Stimulated activated CD4-positive, alpha-beta T cell treated with anti-CD3 and anti-CD28 coated beads, Interleukin-2, amount 100 ng/mL, for 24 hours (primary cell): Measurements from ENCODE around the gene KRTAP4-3.
"Not testable (repeated sequence)": the region's sequence is repeated elsewhere in the genome, so short reads cannot be mapped to it uniquely, and the experiment has no call there.

Experiments used
- DNase-seq, 2 donors: peaks; one replicate each; pipeline ENCODE4 v3.0.0-alpha.2; 2020

Gene KRTAP4-3

DNA sequence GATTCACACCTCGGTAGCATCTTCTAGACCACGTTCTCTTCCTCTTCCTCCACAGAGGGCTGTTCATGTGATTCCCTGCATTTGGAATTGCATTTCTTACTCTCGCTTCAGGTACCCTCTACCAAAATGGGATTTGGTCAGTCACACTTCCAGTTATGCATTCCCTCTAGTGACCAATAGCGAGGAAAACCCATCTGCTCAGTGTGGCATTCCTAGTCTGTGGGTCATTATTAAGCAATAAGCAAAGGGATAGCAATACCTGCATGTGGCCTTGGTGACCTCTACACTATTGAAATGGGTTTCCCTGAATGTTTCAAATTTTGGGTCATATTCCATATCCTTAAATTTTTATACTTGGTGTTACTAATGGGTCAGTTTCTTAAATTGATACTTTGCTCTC is 18.0 kb downstream of the KRTAP4-3 start:
- DNase-seq = no peak

DNA sequence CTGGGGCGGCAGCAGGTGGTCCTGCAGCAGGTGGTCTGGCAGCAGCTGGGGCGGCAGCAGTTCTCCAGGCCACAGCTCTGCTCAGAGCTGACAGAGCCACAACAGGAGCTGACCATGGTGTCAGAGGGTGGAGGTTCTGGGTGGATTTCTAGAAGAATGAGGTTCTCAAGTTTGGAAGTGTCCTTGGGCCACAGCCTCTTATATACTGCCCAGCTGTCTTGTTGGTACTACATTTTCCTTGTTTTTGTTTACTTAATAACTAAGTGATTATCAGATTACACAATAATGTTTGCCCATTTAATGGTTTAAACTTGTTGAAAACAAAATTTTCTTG is 18.4 kb downstream of the KRTAP4-3 start, which contains the start of gene KRTAP4-5:
KRTAP4-5 (minus strand) TSS at position 174 of the 334 bp plus-strand sequence; CDS start at position 116, 58 bp downstream.
- no peak for DNase-seq

DNA sequence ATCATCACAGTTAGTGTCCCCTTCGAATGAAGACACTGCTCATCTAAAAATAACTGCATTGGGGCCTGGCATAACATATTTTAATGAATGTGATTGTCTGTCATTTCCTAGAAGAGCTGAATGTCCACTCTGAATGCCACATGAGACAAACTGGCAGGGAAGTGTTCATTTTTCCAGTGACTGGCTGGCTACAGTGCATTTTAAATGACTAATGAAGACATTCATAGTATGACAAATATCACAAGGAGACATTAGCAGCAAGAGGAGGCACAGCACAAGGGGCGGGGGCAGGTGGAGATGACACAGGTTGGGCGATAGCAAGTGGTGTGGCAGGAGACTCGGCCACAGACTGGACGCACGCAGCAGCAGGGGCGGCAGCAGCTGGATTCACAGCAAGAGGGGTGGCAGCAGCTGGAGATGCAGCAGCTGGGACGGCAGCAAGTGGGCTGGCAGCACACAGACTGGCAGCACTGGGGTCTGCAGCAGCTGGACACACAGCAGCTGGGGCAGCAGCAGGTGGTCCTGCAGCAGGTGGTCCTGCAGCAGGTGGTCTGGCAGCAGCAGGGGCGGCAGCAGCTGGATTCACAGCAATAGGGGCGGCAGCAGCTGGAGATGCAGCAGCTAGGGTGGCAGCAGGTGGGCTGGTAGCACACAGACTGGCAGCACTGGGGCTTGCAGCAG is 18.9 kb downstream of the KRTAP4-3 start:
- DNase-seq = not testable (repeated sequence)

DNA sequence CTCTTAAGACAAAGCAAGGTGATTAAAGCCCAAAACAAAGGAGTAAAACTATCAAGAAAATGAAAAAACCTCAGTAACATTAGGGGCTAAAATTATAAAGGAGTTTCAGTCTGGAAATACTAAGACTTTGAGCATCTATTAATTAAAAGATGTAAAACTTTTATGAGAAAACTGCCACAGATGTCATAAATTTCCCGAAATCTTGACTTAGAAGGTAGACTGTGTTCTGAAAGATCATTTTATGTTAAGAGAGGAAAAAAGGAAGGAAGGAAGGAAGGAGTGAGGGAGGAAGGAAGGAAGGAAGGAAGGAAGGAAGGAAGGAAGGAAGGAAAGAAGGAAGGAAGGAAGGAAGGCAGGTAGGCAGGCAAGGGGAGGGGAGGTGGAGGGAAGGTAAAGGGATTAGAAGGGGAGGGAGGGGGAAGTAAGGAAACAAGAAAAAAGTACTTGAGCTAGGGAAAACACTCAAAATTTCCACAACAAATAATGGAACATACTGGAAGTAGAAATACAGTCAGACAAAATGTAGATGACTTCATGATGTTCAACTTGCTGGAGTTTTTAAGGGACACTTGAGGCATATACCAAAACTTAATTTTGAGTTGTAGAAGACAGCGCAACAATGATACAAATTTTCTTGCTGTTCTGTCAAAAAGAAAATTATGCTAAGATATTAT is 20.4 kb downstream of the KRTAP4-3 start:
- no peak for DNase-seq

DNA sequence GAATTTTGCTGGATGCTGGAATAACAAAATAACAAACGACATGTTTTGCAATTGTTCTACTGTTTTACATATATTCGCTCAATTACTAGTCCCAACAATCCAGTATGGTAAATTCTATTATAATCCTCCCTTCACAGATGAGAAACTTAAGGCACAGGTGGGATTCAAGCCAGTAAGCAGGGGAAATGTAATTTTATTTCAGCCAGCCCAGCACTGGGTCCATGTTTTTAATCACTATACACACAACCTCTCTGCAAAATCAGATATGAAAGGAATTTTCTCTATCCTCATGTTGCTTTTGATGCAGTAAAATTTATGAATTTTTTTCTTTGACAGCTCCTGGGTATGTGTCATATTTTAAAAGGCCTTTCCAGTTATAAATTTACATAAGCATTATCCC is 22.8 kb downstream of the KRTAP4-3 start:
- no peak for DNase-seq

DNA sequence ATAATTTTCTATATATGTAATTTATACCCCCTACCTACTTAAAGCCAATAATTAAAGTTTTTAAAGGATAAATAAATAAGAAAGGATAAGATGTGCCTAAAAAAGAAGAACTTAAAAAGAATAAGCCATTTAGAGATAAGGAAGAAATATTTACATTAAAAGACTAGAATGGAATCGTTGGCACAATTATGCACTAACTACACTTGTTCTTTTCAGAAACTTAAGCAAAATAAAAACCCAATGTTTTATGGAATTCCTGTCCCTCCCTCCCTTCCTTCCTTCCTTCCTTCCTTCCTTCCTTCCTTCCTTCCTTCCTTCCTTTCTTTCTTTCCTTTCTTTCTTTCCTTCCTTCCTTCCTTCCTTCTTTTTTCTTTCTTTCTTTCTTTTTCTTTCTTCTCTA is 23.2 kb downstream of the KRTAP4-3 start:
- no peak for DNase-seq

DNA sequence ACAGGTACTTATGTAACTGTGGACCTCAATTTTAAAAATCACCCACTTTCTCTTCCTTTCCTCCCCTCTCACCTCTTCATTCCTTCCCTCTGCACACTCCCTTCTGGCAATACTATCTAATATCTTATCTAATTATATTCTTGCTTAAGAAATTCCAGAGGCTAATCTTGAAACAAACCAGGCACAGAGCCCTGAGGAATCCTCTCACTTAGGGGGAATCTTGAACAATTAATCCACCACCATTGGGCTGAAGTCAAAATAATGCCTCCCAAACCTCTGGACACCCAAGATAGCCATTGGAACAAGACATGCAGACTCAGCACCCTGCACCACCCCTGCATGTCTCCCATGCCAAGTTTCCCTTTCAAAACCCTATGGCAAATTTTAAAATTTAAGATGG is 26.7 kb downstream of the KRTAP4-3 start:
- no peak for DNase-seq

DNA sequence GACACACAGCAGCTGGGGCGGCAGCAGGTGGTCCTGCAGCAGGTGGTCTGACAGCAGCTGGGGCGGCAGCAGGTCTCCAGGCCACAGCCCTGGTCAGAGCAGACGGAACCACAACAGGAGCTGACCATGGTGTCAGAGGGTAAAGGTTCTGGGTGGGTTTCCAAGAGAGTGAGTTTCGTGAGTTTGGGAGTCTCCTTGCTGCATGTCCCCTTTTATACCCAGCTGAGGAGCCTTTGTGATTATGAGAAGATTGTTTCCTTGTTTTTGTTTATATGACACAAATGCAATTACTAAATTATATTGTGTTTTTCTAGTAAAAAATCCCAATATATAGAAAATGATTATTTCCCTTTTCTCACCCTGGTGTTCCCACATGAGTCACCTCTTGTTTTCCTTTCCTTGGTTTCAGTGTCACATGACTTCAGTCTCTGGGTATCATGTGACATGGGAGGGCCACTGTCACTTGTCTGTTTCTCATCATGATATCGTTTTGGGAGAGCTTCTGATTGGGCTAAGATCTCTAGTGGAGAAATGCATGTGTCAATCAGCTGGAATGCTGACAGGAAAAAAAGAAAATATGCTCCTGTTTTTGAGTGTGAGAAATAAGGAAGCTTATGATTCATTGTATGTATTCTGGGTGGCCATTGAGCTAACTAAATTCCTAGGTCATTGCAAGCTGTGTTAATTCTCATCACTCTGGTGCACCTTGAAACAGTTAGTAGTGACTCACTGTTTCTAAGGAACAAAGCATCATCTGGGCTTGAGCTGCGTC is 27.5 kb downstream of the KRTAP4-3 start, which contains the start of gene KRTAP4-6:
KRTAP4-6 (minus strand) TSS at position 185 of the 772 bp plus-strand sequence; CDS start at position 128, 57 bp downstream.
- DNase-seq = no peak

DNA sequence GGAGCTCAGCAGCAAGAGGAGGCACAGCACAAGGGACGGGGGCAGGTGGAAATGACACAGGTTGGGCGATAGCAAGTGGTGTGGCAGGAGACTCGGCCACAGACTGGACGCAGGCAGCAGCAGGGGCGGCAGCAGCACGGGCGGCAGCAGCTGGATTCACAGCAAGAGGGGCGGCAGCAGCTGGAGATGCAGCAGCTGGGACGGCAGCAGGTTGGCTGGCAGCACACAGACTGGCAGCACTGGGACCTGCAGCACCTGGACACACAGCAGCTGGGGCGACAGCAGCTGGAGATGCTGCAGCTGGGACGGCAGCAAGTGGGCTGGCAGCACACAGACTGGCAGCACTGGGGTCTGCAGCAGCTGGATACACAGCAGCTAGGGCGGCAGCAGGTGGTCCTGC is 28.2 kb downstream of the KRTAP4-3 start:
- not testable (repeated sequence) for DNase-seq

DNA sequence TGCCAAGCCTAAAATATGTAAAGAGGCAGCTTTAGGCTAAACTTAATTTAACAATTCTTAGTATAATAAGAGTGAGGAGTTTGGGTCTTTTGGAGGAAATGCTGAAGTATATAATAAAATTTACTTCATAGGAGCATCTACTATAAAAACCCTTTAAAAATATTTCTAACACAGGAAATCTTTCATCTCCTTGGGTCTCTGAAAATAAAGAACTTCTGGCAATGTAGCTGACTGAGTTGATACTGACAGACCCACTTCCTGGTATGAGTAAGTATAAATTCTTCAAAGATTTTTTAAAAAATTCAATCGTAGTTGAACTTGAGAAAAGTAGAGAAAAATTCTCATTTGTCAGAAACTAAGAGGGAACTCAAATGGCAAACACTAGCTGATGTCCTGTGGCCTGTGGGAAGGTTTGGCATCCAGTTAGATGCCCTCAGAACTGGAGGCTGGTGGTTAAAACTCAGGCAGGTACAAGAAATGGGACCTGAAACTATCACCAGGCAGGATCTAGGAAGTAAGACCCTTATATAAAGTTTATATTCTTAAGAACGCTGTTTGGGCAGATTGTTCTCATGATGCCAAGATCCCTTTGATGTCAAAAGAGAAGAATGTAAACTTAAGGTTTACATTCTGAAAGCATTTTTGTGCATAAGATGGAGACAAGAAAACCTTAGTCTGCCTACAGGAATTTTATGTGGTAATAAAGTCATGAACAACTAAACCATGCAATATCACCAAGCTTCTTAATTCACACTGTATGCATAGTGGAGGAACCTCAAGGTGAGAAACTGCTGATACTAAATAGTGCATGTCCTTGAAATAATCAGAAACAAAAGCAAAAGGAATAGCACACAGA is 33.9 kb downstream of the KRTAP4-3 start:
- DNase-seq = no peak

DNA sequence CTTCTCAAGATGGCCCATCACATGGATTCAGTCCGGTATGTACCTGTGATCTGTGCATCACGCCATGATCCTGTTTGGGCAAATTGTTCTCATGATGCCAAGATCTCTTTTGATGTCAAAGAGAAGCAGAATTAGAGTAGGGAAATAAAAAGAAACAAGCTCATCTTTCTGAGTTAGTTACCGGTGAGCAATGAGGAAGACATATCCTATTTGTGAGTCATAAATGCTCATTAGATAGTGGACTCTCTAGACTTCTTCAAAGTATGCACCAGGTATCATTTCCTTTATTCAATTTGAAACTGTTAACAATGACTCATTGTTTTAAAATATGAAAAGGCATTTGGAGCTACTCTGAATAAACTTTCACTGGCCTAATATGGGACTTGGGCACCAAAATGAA is 36.0 kb downstream of the KRTAP4-3 start:
- DNase-seq = no peak

DNA sequence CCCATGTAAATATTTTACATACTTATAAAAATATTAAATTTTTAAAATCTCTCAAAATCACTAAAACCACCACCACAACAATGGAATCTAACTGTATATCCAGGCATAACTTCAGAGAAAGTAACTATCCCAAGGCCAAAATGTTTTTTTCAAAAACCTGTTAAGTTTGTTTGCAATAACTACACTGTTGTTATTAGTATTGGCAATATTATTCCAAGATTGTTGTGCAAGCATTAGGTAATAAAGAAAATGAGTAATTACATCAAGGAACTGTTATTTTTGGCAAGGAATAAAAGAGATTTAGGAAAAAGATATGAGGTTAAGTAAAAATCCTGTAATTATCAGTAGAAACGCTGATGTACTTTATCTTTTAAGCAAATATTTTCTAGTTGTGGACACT is 40.6 kb downstream of the KRTAP4-3 start:
- no peak for DNase-seq

DNA sequence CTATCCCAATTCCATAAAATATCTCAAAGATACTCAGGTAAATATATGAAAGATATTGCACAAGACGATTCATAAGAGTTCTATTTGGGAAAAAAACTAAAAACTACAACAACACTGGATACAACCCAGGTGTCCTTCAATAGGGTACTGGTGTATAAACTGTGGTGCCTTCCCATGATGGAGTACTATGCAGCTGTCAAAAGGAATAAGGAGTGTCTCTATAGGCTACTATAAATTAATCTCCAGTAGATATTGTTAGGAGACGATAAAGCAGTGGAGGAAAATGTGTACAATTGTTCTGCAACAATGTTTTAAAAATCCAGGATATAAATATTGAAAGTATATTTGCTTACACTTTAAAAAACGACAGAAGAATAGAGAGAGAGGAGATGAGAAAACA is 41.6 kb downstream of the KRTAP4-3 start:
- no peak for DNase-seq

DNA sequence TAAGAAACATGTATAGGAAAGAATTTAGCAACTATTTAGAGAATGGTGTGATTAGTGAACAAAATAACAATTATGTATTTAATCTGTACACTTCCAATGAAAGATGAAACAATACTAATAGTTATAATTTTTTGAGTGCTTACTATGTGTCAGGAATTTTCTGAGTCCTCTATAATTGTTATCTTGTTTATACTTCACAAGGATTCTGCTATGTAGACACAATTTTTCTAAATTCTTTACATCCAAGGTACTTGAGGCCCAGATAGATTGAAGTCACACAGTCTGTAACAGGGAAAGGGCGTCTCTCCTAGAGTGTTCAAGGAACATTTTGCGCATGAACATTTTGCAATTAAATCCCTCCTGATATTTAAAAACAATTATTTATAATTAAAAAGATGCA is 43.0 kb downstream of the KRTAP4-3 start:
- no peak for DNase-seq

DNA sequence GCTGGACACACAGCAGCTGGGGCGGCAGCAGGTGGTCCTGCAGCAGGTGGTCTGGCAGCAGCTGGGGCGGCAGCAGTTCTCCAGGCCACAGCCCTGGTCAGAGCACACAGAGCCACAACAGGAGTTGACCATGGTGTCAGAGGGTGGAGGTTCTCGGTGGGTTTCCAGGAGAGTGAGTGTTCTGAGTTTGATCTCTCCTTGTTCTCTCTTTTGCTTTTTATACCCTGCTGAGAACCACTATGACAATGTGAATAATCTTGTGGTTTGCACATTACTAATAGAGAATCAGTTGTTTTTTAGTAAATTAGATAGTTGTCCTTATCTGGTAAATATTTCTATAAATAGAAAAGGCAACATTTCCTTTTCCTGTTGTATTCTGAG is 44.0 kb downstream of the KRTAP4-3 start, which contains the start of gene KRTAP4-12:
KRTAP4-12 (minus strand) TSS at position 192 of the 381 bp plus-strand sequence; CDS start at position 132, 60 bp downstream.
- DNase-seq = not testable (repeated sequence)

DNA sequence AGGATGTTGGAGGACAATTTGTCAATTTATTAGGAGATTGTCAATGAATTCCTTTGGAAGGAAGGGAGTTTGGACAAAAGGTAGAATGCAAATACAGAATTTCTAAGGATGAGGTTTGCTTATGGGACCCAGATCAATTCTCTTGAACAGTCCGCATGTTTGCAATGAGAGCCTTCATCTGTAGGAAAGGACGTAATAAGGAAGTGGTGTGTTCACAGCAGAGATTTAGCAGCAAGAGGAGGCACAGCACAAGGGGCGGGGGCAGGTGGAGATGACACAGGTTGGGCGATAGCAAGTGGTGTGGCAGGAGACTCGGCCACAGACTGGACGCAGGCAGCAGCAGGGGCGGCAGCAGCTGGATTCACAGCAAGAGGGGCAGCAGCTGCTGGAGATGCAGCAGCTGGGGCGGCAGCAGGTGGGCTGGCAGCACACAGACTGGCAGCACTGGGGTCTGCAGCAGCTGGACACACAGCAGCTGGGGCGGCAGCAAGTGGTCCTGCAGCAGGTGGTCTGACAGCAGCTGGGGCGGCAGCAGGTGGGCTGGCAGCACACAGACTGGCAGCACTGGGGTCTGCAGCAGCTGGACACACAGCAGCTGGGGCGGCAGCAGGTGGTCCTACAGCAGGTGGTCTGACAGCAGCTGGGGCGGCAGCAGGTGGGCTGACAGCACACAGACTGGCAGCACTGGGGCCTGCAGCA is 44.6 kb downstream of the KRTAP4-3 start:
- not testable (repeated sequence) for DNase-seq

DNA sequence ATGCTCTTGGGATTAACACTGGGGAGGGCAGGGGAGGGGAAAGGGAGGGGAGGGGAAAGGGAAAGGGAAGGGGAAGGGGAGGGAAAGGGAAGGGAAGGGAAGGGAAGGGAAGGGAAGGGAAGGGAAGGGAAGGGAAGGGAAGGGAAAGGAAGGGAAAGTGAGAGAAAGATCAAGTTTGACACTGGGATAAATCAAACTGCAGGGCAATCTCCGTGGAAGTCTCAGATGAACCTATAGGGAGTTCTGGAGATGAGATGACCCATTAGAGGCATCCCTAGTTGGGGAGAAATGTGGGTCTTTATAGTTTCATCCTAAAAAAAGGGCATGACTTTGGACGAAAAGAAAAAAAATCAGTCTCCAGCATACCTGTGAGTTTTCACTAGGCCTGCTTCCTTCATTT is 46.3 kb downstream of the KRTAP4-3 start:
- DNase-seq = no peak

DNA sequence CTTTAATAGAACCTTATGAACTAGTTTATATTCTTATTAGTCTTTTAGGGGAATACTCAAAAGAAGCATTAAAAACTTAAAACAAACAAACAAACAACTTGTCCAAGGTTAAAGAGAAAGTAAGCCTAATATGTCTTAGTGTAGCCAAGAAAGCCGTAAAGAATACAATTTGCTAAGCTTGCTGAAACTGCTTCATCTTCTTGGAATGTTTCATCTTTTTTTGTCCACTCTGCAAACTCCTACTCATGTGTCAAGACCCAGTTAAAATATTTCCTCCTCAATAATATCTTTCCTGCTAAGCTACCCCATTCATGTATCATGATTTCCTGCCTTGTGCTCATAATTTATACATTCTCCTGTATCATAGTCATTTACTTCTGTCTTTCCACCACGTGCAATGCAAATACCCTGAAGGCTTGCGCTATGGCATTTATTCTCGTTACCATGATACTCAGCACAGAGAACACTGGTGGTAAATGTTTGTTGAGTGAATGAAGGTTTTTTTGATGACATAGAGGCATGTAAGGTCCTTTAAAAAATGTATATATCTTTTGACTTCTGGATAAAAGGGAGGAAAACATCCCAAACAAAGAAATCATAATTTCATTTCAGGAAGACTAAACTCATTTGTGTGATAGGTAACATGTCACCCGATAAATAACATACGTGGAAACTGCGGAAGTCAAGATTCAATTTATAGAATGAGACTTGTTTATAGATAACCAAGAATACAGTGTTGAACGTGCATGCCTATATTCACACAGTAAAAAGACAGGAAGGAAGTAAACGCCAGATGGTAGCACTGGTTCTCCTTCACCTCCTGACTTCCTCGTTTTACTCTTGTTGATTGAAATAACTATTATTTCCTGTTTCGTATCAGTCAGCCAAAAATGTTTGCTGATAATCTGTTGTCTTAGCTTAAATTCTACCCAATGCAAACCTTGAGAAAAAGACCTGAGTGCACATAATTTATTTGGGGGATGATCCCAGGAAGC is 48.0 kb downstream of the KRTAP4-3 start:
- DNase-seq = not testable (repeated sequence)

DNA sequence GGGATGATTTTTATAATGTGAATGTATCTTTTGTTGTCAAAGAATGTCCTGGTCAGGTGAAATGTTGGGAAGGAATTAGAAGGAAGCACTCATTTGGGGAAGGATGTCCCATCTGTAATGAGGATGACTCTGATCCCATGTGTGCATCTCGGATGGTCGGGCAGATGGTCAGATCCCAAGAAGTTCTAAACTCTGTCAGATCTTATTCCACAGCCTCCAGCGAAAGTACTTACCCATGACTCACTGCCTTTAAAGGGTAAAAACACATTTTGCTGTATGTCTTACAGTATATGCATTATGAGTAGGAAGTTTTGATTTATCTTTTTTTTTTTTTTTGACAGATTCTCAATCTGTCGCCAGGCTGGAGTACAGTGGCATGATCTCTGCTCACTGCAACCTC is 49.3 kb downstream of the KRTAP4-3 start:
- DNase-seq = no peak

DNA sequence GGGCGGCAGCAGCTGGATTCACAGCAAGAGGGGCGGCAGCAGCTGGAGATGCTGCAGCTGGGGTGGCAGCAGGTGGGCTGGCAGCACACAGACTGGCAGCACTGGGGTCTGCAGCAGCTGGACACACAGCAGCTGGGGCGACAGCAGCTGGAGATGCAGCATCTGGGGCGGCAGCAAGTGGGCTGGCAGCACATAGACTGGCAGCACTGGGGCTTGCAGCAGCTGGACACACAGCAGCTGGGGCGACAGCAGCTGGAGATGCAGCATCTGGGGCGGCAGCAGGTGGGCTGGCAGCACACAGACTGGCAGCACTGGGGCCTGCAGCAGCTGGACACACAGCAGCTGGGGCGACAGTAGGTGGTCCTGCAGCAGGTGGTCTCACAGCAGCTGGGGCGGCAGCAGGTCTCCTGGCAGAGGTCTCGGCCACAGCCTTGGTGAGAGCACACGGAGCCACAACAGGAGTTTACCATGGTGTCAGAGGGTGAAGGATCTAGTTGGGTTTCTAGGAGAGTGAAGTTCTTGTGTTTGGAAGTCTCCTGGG is 50.1 kb downstream of the KRTAP4-3 start, which contains the start of gene KRTAP4-11:
KRTAP4-11 (minus strand) TSS at position 528 of the 541 bp plus-strand sequence; CDS start at position 470, 58 bp downstream.
- not testable (repeated sequence) for DNase-seq
